Tibial nerve (tissue), 4 donors: ENCODE data around the gene TCF4. TPM values are rescaled to one million over a fixed set of nuclear protein-coding genes. Genes with fewer than 3 reads are reported as not detected.
A peak's percentile ranks its signal among the peaks of the same experiment; 100 is the strongest.

Experiments
- DNase-seq, 2 donors: peaks; one replicate each; pipeline ENCODE4 v3.0.0-alpha.2; 2019; ENCODE audit warnings: low spot score in 2 of 2
- H3K27ac ChIP-seq, 4 donors: fragments of 200-600 bp; sonication (generic) in 3 of 4; one replicate each; pipeline ENCODE4 v1.5.1; 2017 to 2019; ENCODE audit warnings: mild to moderate bottlenecking in 1 of 4
- H3K27me3 ChIP-seq, 2 donors: fragments of 200-600 bp; sonication (generic) in 1 of 2; one replicate each; pipeline versions ENCODE4 v1.5.1 to v1.6.0; 2017 to 2019
- H3K36me3 ChIP-seq, 3 donors: fragments of 200-600 bp; sonication (generic); one replicate each; pipeline ENCODE4 v1.5.1; 2018 to 2019
- H3K4me1 ChIP-seq, 4 donors: fragments of 200-600 bp; sonication (generic) in 3 of 4; one replicate each; pipeline ENCODE4 v1.5.1; 2017 to 2019
- H3K4me3 ChIP-seq, 4 donors: fragments of 200-600 bp; sonication (generic) in 3 of 4; one replicate each; pipeline ENCODE4 v1.5.1; 2017 to 2019; ENCODE audit warnings: mild to moderate bottlenecking in 1 of 4, moderate library complexity in 1 of 4
- H3K9me3 ChIP-seq, 4 donors: fragments of 200-600 bp; sonication (generic) in 3 of 4; one replicate each; pipeline ENCODE4 v1.5.1; 2017 to 2019
- CTCF ChIP-seq, 5 experiments: fragments of 200-600 bp in 3 of 5; fragments of 450-650 bp in 2 of 5; sonication (generic) in 3 of 5; IDR thresholded peaks; one replicate each; pipeline ENCODE4 v1.5.1; 2016 to 2019; ENCODE audit warnings: antibody characterized with exemption in 5 of 5, mild to moderate bottlenecking in 3 of 5, moderate library complexity in 2 of 5
- EP300 ChIP-seq, 2 donors: sonication (generic); formaldehyde crosslinking; IDR thresholded peaks; one replicate each; pipeline ENCODE4 v1.6.1; 2017; ENCODE audit warnings: antibody characterized with exemption in 2 of 2, mild to moderate bottlenecking in 1 of 2
- POLR2A ChIP-seq, 2 donors: fragments of 450-650 bp; IDR thresholded peaks; one replicate each; pipeline ENCODE4 v1.6.1; 2017; ENCODE audit warnings: antibody characterized with exemption in 2 of 2, mild to moderate bottlenecking in 2 of 2, moderate library complexity in 2 of 2
- WGBS, 2 donors: methylation state at CpG; one replicate each; pipeline ENCODE4 v1.1.5; 2018; 5-methylcytosine and 5-hydroxymethylcytosine counted together
- total RNA-seq, 4 donors: library from RNA; depleted of rRNA; stranded (reverse); fragments of >200 nt; gene quantifications; one replicate each; pipeline ENCODE4 v1.1.0, GENCODE V29; 2016

The TCF4 gene
- total RNA-seq, 4 donors from 2014 or later = 100 to 157 (median 114) TPM

- no peak overlapping the region for H3K27ac ChIP-seq
- no peak for DNase-seq
- no peak overlapping the region for H3K4me3 ChIP-seq
- WGBS, 2 donors = 94 to 97% methylated on average over 1 of the region's 1 CpG
- H3K27me3 ChIP-seq = no peaks in the 10 kb centered on the region
- peaks cover 0 to 9% (median 2%) of the 10 kb centered on the region in 4 donors for H3K4me1 ChIP-seq
- H3K9me3 ChIP-seq = no peaks in the 10 kb centered on the region
- no peak for TF ChIP-seq POLR2A (IDR thresholded peaks at IDR 0.05)
- no peak for TF ChIP-seq EP300 (IDR thresholded peaks at IDR 0.05)
- TF ChIP-seq CTCF (IDR thresholded peaks at IDR 0.05) = no peak
- no peaks in the 10 kb centered on the region for H3K36me3 ChIP-seq
Measured at GRCh38 chr18:55360061-55360460, 227.9 kb downstream of the TCF4 start.

- WGBS, 2 donors = 95 to 98% methylated on average over 3 of the region's 3 CpGs
- DNase-seq = no peak
- Histone ChIP-seq H3K27ac (no peak overlapping the region), H3K27me3 (no peaks in the 10 kb centered on the region), H3K9me3 (no peaks in the 10 kb centered on the region), H3K4me1 (peaks cover 0 to 39% (median 8%) of the 10 kb centered on the region in 4 donors), H3K4me3 (no peak overlapping the region), H3K36me3 (no peaks in the 10 kb centered on the region)
- no peak for TF ChIP-seq EP300 (IDR thresholded peaks at IDR 0.05)
- no peak for TF ChIP-seq CTCF (IDR thresholded peaks at IDR 0.05)
- no peak for TF ChIP-seq POLR2A (IDR thresholded peaks at IDR 0.05)
Measured at GRCh38 chr18:55356815-55357214, 231.2 kb downstream of the TCF4 start.

- DNase-seq = no peak
- no peaks in the 10 kb centered on the region for H3K27me3 ChIP-seq
- H3K9me3 ChIP-seq = no peaks in the 10 kb centered on the region
- no peak overlapping the region for H3K27ac ChIP-seq
- H3K36me3 ChIP-seq = no peaks in the 10 kb centered on the region
- no peak for TF ChIP-seq POLR2A (IDR thresholded peaks at IDR 0.05)
- no peak for TF ChIP-seq CTCF (IDR thresholded peaks at IDR 0.05)
- no peak for TF ChIP-seq EP300 (IDR thresholded peaks at IDR 0.05)
- H3K4me1 ChIP-seq = peaks cover 0 to 53% (median 8%) of the 10 kb centered on the region in 4 donors
- WGBS, 2 donors = 35 to 45% methylated on average over 4 of the region's 4 CpGs
- H3K4me3 ChIP-seq = no peak overlapping the region
Measured at GRCh38 chr18:55355223-55355622, 232.8 kb downstream of the TCF4 start.

- DNase-seq = no peak
Measured at GRCh38 chr18:55354795-55355194, 233.2 kb downstream of the TCF4 start.

GRCh38 chr18:55353806-55354205 is 234.2 kb downstream of the TCF4 start:
- TF ChIP-seq EP300 (IDR thresholded peaks at IDR 0.05) (no peak), CTCF (IDR thresholded peaks at IDR 0.05) (no peak), POLR2A (IDR thresholded peaks at IDR 0.05) (no peak)
- Histone ChIP-seq H3K9me3 (no peaks in the 10 kb centered on the region), H3K36me3 (no peaks in the 10 kb centered on the region), H3K27me3 (no peaks in the 10 kb centered on the region), H3K4me3 (no peak overlapping the region), H3K4me1 (peaks cover 0 to 53% (median 8%) of the 10 kb centered on the region in 4 donors), H3K27ac (peak overlapping the region in 2 of 4 donors; percentile 8 to 12)
- WGBS, 2 donors = 61 to 71% methylated on average over 3 of the region's 3 CpGs
- DNase-seq = no peak

More at GRCh38 chr18:55354795-55355194, 233.2 kb downstream of the TCF4 start:
- Histone ChIP-seq H3K4me1 (peaks cover 0 to 53% (median 8%) of the 10 kb centered on the region in 4 donors), H3K4me3 (no peak overlapping the region), H3K36me3 (no peaks in the 10 kb centered on the region), H3K27me3 (no peaks in the 10 kb centered on the region), H3K9me3 (no peaks in the 10 kb centered on the region), H3K27ac (no peak overlapping the region)
- TF ChIP-seq POLR2A (IDR thresholded peaks at IDR 0.05) = no peak
- no peak for TF ChIP-seq CTCF (IDR thresholded peaks at IDR 0.05)
- TF ChIP-seq EP300 (IDR thresholded peaks at IDR 0.05) = no peak
- 34 to 44% methylated on average over 4 of the region's 4 CpGs for WGBS, 2 donors
